ENCODE measurements around the gene GATA5.

The GATA5 gene

DNA sequence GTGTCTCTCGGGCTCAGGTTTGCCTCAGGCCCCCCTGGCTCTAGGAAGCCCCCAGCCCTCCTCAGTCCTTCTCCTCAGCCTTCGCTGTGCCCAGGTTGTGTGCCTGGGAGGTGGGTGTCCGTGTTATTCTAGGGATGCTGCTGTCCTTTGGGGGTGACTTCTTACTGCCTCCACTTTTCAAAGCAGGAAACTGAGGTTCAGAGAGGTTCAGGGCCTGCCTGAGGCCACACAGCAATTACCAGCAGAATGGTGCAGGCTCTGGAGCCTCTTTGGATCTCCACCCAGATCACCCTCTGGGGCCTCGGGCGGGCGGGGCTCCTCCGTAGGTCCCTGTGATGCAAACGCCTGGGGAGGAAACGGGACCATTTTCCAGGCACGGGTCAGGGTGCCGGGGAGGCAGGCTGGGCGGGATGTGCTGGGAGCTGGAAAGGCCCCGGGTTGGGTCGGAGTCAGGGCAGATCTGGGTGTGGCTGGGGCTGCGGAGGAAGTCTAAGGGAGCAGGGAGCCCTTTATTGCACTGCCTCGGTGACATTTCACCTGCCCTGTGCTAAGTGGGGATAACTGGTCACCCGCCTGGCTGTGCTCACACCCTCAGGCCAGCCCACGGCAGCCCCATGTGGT is 23.2 kb downstream of the GATA5 start:
- DNase-seq = no peak

DNA sequence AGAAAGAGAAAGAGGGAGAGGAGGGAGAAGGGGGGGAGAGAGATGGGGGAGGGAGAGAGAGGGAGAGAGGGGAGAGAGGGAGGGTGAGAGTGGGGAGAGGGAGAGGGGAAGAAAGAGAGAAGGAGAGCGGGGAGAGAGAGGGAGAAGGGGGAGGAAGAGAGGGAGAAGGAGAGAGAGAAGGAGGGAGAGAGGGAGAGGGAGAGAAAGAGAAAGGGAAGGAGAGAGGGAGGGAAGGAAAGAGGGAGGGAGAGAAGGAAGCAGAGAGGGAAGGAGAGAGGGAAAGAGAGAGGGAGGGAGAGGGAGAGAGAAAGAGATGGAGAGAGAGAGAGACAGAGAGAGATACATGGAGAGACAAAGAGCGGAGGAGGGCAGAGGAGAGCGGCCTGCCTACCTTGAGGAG is 23.8 kb downstream of the GATA5 start:
- no peak for DNase-seq

DNA sequence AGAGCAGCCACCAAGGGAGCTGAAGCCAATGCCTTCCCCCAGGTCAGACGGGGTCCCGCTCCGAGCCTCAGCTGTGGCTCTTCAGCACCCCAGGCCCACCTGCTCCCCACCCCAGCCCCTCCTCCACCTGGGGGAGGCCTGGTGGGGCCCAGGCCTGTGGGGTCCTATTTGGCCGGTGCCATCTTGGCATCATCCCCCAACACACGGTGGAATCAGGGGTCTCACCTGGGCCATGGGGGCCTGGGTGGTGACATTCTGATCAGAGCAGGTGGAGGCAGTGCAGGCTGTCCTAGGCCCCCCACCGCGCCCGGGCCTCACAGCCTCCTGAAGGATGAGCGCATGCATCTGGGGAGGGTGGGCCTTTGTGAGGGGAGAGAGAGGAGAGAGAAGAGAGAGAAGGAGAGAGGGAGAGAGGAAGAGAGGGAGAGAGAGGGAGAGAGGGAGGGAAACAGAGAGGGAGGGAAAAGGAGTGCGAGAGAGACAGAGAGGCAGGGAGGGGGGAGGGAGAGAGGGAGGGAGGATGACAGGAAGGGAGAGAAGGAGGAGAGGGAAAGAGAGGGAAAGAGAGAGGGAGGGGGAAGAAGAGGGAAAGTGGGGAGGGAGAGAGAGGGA is 24.5 kb downstream of the GATA5 start:
- DNase-seq = no peak

DNA sequence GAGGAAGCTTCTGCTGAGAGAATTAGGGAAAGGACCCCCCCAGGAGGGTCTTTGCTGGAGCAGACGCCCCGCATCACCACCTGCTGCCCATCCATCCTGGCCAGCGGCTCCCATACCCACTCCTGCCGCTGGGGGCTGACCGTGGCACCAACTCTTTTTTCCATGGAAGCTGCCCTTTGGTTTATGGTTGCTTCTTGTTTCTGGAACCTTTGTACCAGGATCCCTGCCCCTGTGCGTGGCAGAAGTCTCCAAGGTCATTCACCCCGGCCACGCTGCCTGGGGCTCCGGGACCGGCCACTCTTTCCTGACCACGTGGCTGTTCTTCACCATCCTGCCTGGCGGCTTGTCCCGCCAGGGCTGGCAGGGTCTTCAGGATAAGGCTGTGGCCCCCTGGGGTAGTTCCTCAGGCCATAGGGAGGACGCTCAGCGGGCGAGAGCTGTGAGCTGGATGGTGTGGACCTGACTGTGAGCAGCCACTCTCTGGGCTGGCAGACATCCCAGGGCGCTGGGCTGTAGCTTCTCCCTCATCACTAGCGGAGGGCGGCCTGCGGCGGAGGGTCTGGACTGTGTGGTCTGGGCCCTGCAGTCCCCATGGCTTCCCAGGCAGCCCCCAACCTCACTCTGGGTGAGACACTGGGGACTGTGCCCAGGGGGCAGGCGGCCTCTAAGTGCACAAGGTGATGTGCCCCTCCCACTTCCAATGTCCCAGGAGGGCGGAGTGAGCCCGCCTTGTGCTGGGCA is 25.7 kb downstream of the GATA5 start:
- DNase-seq = no peak

DNA sequence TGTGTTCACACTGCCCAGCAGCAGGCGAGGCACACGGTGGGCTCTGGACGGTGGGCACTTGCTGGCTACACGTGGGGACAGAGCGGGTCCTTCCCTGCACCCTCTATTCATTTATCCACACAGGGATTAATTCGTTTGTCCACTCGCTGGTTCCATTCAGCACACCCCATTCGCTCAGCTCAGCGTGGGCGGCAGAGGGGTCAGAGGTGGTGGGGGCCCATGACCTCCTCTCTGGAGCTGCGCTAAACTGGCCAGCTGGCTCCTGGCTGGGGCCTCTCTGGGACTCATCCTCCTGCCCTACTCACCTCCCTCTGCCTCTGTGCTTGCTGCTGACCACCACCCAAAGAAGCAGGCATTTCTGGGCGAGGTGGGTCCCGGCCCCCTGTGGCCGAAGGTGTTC is 27.0 kb downstream of the GATA5 start:
- no peak for DNase-seq

DNA sequence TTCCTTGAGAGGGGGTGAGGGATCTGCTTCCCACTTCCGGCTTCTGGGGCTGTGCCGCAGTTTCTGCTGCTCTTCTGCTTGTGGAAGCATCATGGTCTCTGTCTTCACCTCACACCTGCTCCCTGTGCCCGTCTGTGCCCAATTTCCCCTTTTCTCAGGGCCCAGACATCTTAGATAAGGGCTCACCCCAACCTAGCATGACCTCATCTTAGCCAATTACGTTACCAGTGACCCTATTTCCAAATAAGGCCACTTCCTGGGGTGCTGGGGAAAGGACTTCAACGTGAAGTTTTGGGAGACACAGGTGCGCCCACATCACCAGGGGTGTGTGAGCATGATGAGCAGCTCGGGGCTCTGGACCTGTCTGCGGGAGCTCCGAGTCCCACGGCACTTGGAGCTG is 27.8 kb downstream of the GATA5 start:
- no peak for DNase-seq

DNA sequence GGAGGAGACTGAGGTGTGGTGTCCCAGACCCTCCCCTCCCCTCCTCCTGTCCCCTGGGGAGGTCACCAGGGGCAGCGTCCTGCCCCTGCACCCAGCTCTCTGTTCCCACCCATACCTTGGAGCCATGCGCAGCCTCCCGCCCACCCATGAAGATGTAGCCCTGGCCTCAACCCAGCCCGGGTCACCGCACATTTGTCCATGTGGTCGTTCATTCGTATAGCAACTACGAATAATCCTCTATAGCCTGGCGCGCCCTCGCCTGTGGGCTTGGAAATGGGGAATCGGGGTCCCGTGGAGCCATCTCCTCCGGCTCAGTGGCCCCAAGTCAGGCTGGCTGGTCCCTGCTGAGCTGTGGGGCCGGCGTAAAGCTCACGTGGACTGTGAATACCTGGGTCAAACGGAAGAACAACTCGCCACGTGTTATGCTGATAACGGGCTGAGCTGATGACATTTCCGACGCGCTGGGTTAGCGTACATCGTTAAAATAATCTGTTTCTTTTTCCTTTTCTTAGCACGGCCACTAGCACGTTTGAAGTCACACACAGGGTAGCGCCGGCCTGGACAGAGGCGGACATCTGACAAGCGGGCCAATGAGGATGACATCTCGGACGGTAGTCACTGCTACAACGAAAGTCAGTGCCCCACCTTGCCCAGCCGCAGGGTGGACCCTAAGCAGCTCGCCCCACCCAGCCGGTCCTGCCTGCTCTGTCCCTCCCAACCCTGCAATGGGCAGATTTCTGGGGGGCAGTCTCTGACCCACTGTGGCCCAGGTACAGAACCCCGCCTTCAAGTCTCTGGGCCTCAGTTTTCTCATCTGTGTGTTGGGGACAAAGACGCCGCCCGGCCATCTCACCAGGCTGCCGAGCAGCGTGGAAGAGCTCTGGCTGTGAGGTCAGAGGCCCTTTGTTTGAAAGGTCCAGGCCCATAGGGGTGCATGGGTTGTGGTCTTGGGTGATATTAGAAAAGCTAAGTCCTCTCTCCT is 28.6 kb downstream of the GATA5 start:
- DNase-seq = no peak

DNA sequence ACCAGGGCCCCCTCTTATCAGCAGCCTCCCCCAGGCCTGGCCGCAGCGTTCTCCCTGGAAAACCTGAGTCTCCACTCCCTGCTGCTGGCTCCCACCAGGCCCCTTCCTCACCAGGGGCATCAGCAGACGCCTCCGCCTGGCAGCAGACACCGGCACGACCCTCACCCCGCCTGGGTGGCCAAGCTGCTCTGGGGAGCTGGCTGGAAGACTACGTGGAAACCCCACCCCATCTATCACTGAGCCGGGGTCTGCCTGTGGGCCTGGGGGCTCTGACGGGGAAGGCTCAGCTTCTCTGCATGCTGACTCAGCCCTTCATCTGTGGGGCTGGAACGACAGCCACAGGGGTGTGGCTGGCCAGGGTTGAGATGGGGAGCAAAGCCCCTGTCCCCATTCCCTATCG is 29.3 kb downstream of the GATA5 start:
- DNase-seq = no peak

DNA sequence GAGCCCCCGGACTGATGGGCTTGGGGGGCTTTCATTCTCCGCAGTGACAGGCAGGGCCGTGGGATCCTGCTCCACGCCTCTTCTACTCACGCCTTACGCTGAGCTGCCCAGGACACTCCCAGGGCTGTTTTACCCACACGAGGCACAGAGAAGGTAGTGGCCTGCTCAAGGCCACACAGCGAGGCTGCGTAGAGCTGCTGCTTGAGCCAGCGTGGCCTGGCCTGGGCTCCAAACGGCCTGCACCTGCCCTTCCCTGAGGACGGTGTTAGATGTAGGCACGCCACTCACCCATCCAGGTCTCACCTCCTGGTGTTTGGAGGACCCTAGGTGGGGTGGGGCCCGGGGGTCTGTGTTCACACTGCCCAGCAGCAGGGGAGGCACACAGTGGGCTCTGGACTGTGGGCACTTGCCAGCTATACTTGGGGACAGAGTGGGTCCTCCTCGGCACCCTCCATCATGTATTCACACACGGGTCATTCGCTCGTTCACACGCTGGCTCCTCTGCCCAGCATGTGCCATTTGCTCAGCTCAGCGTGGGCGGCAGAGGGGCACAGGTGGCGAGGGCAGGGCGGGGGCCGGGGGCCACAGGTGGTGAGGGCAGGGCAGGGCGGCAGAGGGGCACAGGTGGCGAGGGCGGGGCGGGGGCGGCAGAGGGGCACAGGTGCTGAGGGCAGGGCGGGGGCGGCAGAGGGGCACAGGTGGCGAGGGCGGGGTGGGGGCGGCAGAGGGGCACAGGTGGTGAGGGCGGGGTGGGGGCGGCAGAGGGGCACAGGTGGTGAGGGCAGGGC is 30.0 kb downstream of the GATA5 start:
- no peak for DNase-seq

DNA sequence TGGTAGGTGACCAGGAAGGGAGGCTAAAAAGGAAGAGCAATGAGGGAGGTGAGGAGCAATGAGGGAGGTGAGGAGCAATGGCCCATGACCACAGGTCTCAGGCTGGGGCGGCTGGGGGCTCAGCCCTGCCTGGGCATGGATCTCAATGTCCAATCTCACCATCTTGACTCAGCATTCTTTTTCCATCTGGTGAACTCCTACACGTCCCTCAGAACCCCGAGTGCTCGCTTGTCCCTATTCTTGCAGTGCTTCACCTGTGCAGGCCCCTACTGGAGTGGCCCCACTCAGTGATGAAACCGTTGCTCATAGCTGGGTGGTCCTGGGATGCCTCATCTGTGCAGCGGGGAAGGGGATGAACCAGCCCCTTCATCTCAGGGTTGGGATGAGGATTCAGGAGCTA is 31.5 kb downstream of the GATA5 start:
- DNase-seq = no peak

DNA sequence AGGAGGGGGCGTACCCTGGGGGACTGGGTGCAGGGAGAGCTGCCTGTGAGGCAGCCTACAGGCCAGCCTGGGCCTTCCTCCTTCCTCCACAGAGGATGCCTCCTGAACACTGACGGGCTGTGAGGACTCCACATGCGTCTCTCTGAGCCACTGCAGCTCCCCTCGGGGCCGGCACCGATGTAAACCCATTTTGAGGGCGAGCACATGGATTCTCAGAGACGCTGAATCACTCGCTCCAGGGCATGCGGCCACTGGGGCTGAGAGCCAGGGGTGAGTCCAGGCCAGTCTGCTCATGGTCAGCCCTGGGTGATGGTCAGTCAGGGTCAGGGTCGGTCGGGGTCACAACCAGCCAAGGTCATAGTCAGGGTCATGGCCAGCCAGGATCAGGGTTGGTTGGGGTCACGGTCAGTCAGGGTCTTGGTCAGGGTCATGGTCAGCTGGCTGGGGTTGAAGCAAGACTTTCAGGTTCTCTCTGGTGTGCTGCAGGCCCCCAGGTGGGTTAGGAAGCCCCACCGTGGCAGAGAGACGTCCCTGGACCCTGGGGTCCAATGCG is 33.7 kb downstream of the GATA5 start:
- no peak for DNase-seq

DNA sequence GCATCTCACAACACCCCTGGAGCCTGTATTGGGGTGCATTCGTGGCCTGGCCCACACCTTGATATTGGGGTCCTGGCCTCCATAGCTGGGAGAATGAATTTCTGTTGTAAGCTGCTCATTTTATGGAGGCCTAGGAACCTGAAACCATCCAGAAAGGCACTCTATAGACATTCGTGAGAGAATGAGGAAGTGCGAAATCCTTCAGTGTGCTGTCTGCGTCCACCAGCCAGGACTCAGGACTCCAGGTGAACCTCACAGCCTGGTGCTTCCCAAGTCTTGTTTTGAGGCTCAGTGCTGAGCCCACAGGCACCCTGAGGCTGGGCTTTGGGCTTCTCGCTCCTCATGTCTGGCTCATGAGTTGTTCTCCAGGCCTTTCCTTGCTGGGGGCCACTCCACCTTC is 36.6 kb downstream of the GATA5 start:
- DNase-seq = no peak

DNA sequence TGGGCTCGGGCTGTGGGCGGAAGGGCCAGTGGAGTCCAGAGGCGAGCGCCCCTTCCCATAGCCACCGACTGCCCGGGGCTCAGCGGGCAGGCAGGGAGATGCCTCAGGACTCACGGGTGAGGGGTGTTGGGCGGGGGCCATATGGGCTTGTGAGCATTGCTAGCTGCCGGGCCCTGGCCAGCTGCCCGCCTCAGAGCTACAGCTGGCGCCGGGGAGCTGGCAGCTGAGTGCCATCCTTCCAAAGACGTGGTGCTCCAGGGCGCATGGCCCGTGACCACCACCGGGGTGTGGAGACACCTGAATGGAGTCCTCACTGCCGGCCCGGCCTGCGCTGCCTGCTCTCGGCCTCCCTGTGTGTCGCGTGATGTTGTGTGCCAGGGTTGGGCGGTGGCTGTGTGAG is 37.9 kb downstream of the GATA5 start:
- no peak for DNase-seq

DNA sequence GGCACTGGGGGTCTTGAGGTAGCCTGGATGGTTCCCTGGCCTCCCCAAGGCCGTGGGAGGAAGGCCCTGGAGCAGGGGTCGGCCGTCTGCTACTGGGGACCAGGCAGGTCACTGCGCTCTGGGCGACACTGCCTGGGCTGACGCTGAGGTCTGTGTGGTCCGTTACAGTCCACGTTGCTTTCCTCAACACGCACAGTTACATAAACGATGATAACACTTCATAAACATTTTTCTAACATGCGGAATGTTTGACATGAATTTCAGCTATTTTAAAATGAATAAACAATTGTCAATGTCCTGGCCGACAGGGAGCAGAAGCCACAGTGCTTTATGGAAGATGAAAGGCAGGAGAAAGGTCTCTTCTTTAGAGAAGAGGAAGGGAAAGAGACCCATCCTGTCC is 38.3 kb downstream of the GATA5 start:
- no peak for DNase-seq

DNA sequence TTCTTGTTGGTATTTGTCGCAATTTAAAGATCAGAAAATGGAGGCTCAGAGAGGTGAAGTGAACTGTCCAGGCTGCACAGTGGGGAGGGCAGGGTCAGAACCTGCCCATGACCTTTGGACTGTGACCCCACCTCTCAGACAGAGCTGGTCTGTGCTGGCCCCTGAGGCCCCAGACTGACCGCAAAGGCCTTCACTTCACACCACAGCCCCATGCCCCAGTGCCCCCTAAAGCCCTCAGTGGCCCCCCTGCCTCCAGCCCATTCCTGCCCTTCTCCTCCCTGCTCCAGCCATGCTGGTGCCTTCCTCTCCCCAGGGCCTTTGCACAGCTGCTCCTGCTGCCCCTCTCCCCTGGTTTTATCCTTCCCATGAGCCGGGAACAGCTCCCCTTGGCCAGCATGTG is 39.1 kb downstream of the GATA5 start:
- DNase-seq = no peak

DNA sequence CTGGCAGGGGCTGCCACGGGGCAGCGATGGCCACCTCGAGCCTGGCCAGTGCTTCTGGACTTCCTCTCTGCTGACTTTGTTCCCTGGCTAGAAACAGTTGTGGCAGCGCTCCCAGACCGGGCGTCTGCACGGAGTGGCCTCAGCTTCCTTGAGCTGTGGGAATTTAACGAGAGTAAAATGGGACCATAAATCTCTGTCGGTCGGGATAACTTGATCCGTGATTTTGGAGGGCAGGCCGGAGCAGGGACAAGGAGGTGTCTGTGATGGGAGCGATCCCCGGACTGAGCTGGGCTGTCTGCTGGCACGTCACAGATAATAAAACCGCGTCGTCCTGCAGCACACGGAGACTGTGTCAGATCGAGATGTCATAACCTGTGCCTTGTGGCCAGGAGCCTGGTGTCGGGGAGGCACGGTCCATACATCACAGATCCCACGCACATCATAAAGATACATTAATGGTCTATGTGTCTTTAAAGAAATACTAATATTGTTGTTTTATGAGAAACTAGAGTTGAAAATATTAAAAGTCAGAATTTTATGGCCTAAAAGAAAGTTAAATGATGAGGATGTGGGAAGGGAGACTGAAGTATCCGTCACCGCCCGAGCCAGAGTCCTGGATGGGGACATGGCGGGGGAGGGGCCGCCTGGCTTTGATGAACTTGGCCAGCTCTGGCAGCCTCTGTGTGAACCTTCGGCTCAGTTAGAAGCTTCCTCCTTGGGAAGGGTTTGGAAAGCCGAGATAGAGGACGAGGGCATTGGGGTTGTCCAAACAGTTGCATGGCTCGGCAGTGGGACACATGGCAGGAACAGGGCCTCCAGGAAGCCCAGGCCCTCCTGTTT is 41.9 kb downstream of the GATA5 start:
- no peak for DNase-seq

DNA sequence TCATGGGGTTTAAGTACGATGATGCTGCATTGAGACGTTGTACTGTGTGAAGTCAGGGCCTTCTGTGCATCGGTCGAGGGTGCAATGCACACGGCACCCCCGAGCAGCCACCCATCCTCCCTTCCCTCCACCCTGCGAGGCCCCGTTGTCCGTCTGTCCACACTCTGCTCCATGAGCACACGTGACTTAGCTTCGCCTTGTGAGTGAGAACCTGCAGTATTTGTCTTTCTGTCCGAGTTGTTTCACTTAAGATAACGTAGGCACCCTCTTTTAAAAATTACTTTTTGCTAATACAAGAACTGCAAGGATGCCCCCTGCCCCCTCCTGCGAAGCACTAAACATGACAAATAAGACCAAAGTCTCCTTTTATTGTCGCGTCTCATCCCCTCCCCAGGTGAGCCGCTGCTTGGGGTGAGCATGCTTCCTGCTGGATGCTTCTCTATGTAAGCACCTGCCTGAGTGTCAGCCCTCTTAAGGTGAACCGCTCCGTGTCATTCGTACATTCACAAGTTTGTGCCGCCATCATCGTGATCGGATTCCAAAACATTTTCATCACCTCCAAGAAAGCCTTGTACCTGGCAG is 44.8 kb downstream of the GATA5 start:
- no peak for DNase-seq

DNA sequence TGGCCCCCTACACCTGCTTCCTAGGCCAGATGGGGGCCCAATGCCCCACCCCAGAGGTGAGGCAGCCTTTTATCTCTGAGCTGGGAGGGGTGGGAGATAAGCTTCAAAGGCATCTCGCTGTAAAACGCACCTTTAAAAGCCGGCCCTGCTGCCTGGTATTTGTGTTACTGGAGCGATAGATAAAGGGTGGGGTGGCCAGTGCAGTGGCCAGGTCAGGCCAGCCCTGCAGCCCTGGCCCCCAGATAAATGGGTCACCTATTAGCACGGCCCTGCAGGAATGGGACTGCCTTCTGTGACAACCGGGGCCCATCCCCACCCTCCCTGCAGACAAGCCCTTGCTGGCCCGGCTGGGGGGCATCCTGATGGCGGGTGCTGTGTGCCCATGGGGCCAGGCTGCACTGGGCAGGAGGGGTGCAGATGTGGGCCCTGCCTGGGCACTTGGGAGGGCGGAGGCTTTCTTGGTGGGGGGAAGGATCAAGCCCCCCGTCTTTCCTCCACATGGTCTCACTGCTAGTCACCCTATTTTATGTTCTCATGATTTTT is 45.4 kb downstream of the GATA5 start:
- DNase-seq = no peak

DNA sequence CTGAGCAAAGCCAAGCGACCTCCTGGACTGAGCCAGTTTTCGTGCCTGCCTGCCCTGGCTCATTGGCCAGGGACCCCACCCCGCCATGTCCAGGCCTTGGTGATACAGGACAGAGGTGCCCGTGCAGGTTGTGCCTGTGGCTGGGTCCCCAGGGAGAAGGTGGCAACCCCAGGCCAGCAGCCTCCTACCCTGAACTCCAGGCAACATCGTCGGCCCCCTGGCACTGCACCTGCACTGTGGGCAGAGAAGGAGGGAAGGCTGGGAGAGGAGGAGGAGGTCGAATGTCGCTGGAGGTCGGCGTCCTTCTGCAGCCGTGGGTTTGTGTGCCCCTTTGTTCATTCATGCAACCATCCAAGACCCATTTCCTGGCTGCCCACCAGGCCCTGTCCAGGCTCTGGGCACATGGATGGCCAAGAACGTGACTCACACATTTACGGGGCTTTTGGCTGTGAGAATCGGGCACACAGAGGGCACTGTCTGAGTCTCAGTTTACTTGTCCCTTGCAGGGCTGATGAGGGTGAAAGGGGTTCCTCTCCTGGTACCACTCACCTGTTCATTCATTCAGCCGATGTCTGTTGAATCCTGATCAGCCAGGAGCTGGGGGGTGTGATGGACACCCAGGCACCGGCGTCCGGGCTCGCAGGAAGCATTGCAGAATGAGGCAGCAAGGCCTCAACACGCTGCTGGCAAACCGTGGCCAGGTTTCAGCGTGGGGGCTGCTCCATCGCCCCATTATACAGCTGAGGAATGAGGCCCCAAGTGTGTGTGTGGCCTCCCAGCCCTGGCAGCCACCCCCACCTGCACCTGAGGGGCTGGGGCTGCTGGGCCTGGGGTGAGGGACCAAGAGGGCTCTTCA is 46.1 kb downstream of the GATA5 start:
- no peak for DNase-seq

All from CD4-positive, alpha-beta T cell treated with Interleukin-21 for 1 hour (primary cell).